Sigmoid colon (tissue), 3 donors: ENCODE data around the gene RCHY1.
A peak's percentile ranks its signal among the peaks of the same experiment; 100 is the strongest.

Experiments used
- CTCF ChIP-seq, 4 experiments: fragments of 450-650 bp in 3 of 4; fragments of 200-600 bp in 1 of 4; IDR thresholded peaks; one replicate each; pipeline ENCODE4 v1.5.1; 2016 to 2019; ENCODE audit warnings: antibody characterized with exemption in 4 of 4, mild to moderate bottlenecking in 3 of 4, moderate library complexity in 2 of 4
- POLR2A ChIP-seq, 2 donors: fragments of 450-650 bp; IDR thresholded peaks; one replicate each; pipeline ENCODE4 v1.6.1; 2016; ENCODE audit warnings: antibody characterized with exemption in 2 of 2, mild to moderate bottlenecking in 2 of 2, moderate library complexity in 2 of 2

GRCh38 chr4:75490155-75490554, 24.0 kb downstream of the RCHY1 start:
- TF ChIP-seq CTCF (IDR thresholded peaks at IDR 0.05) (peak in 1 of 4 experiments; percentile 10), POLR2A (IDR thresholded peaks at IDR 0.05) (no peak)
